Osteoblast (primary cell): ENCODE measurements around the gene FXR1. TPM values are rescaled to one million over a fixed set of nuclear protein-coding genes. Genes with fewer than 3 reads are reported as not detected.

Experiments used
- DNase-seq: peaks from one replicate; pipeline ENCODE4 v3.0.0; 2011; ENCODE audit warnings: low spot score, mixed read lengths; ENCODE audit not compliant: insufficient read length; ENCODE audit errors: missing footprints
- H2AFZ ChIP-seq: 2 replicates; pipeline ENCODE4 v1.6.0; 2011; ENCODE audit warnings: mild to moderate bottlenecking, low read length
- H3K27ac ChIP-seq: 2 replicates; pipeline ENCODE4 v1.5.1; 2011; ENCODE audit warnings: mild to moderate bottlenecking, low read depth, low read length, moderate library complexity
- H3K27me3 ChIP-seq: 2 replicates; pipeline ENCODE4 v1.6.0; 2012; ENCODE audit warnings: mild to moderate bottlenecking, control low read depth, inconsistent platforms, low read length, moderate library complexity; ENCODE audit not compliant: insufficient read depth
- H3K36me3 ChIP-seq: 2 replicates; pipeline ENCODE4 v1.5.1; 2011; ENCODE audit warnings: mild to moderate bottlenecking, low read length, control low read depth, moderate library complexity; ENCODE audit not compliant: insufficient read depth
- H3K4me1 ChIP-seq: 2 replicates; pipeline ENCODE4 v1.5.1; 2011; ENCODE audit warnings: mild to moderate bottlenecking, low read length, control low read depth, moderate library complexity; ENCODE audit not compliant: insufficient read depth
- H3K4me2 ChIP-seq: 2 replicates; pipeline ENCODE4 v1.6.0; 2011; ENCODE audit warnings: mild to moderate bottlenecking, low read length; ENCODE audit not compliant: insufficient read depth
- H3K4me3 ChIP-seq: fragments of 200-600 bp; sonication (generic); 3 replicates; pipeline ENCODE4 v1.5.1; 2012; ENCODE audit warnings: mild to moderate bottlenecking, low read length, inconsistent platforms; ENCODE audit not compliant: insufficient read depth
- H3K79me2 ChIP-seq: 2 replicates; pipeline ENCODE4 v1.6.0; 2012; ENCODE audit warnings: mild to moderate bottlenecking, low read length, control low read depth, inconsistent platforms; ENCODE audit not compliant: insufficient read depth
- H3K9me3 ChIP-seq: 2 replicates; pipeline ENCODE4 v1.5.1; 2011; ENCODE audit warnings: low read depth, low read length, control low read depth
- H4K20me1 ChIP-seq: 2 replicates; pipeline ENCODE4 v1.6.0; 2012; ENCODE audit warnings: mild to moderate bottlenecking, low read length, control low read depth; ENCODE audit not compliant: insufficient read depth
- CTCF ChIP-seq: IDR thresholded peaks from 2 replicates; pipeline ENCODE4 v1.5.1; 2011; ENCODE audit warnings: mild to moderate bottlenecking, low read depth, low read length, moderate library complexity; ENCODE audit errors: extremely low read depth
- total RNA-seq: library from RNA; depleted of rRNA; stranded (reverse); fragments of >200 nt; gene quantifications from 2 replicates; pipeline ENCODE4 v1.2.3, GENCODE V29; 2012

FXR1 gene
- total RNA-seq, 1 donor = 110 TPM

DNA sequence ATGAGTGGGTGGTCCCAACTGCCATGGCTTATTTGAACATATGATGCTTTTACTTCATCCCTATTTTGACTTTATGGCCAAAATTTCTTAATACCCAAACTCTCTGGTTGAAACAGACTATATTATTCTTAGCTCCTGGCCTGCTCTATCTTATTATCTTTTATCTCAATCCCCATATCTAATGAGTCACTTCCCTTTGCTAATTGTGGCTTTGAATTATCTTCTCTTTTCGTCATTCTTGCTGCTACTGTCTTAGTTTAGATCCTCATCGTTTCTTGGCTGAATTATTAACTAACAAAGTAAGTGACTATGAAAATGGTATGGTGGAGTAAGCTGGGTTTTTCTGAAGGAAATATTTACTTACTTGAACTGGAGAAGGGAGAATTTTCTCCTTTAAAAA lies 105.2 kb downstream of the FXR1 start:
- Histone ChIP-seq H3K4me1 (no peaks in the 10 kb centered on the region), H3K27me3 (no peaks in the 10 kb centered on the region), H3K4me3 (no peak overlapping the region), H2AFZ (no peak overlapping the region), H3K79me2 (no peaks in the 10 kb centered on the region), H3K27ac (no peak overlapping the region), H3K4me2 (no peak overlapping the region), H3K36me3 (no peaks in the 10 kb centered on the region), H3K9me3 (no peaks in the 10 kb centered on the region), H4K20me1 (no peaks in the 10 kb centered on the region)
- TF ChIP-seq CTCF = no peak
- DNase-seq = no peak

DNA sequence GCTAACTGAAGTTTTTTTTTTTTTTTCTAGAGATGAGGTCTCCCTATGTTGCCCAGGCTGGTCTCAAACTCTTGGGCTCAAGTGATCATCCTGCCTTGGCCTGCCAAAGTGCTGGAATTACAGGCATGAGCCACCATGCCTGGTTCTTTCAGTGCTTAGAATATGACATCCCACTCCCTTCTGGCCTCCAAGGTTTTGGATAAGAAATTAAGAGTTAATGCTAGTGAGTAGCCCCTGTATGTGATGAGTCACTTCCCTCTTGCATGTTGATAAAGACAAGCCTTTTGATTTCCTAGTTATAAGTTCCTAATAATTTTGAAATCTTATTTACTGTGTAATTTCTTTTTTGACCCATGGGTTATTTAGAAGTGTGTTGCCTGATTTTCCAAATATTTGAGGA lies 112.7 kb downstream of the FXR1 start:
- Histone ChIP-seq H3K9me3 (peaks cover 5% of the 10 kb centered on the region), H3K4me3 (no peak overlapping the region), H3K36me3 (no peaks in the 10 kb centered on the region), H4K20me1 (no peaks in the 10 kb centered on the region), H3K4me1 (no peaks in the 10 kb centered on the region), H3K4me2 (no peak overlapping the region), H2AFZ (no peak overlapping the region), H3K79me2 (no peaks in the 10 kb centered on the region), H3K27ac (no peak overlapping the region), H3K27me3 (no peaks in the 10 kb centered on the region)
- TF ChIP-seq CTCF = no peak
- DNase-seq = no peak

DNA sequence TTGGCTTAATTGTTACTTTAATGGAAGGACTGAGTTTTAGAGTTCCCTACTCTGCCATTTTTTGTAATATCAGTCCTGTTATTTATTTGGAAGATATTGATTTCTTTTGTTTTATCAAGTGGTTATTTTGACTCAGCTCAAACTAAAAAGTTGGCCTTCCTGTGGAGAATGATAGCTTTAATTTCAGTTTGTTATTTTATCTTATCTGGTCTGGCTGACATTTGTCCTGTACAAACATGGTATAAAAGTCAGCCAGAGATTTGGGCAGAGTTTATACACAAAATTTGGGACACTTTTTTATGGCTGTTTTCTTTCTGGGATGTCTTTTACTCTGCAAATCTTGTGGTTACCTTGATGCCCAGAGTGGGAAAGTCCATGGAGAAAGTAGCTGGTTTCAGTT lies 118.5 kb downstream of the FXR1 start:
- Histone ChIP-seq H3K4me2 (no peak overlapping the region), H3K79me2 (no peaks in the 10 kb centered on the region), H3K4me3 (no peak overlapping the region), H4K20me1 (no peaks in the 10 kb centered on the region), H3K27ac (no peak overlapping the region), H3K27me3 (no peaks in the 10 kb centered on the region), H3K9me3 (peaks cover 5% of the 10 kb centered on the region), H3K4me1 (no peaks in the 10 kb centered on the region), H2AFZ (no peak overlapping the region), H3K36me3 (no peaks in the 10 kb centered on the region)
- no peak for DNase-seq
- TF ChIP-seq CTCF = no peak

Other genes starting within 250 kb of the FXR1 start
- gene CCDC39, start 233.2 kb upstream of the FXR1 start, total RNA-seq = not detected in 2 replicates
- 27.9 and 34.2 TPM in 2 replicates for gene DNAJC19, start 77.1 kb downstream of the FXR1 start, total RNA-seq